IMR-90 (cell line): Measurements from ENCODE around the gene ZNF71. TPM values are rescaled to one million over a fixed set of nuclear protein-coding genes. Genes with fewer than 3 reads are reported as not detected.

ENCODE experiments used
- ATAC-seq: fragments of 200-7000 bp; cut with Tn5 transposase; 2 replicates; pipeline ENCODE4 v1.9.1; 2020; ENCODE audit warnings: low read depth, mild to moderate bottlenecking, moderate library complexity
- BruUV-seq: library from RNA; stranded (reverse); fragments of 400-500 nt; replicated peaks from 2 replicates; lab custom pipeline; 2021; lab: Mats Ljungman, UMichigan
- CTCF ChIA-PET: fragments of 300-600 bp; formaldehyde crosslinking; extraction: SDS; loops from one replicate; lab custom pipeline; 2021; ENCODE audit warnings: antibody characterized with exemption; lab: Yijun Ruan, JAX
- POLR2A ChIA-PET: fragments of 300-600 bp; sonication (Branson Sonifier 250); formaldehyde crosslinking; loops from one replicate; lab custom pipeline; 2022; ENCODE audit warnings: antibody characterized with exemption; ENCODE audit not compliant: unreplicated experiment; lab: Charles Lee
- DNase-seq: peaks from one replicate; pipeline ENCODE4 v3.0.0; 2013
- H2AFZ ChIP-seq: replicated peaks from 2 replicates; pipeline ENCODE3; 2013; ENCODE audit warnings: low read length, mild to moderate bottlenecking; ENCODE audit not compliant: poor library complexity
- H2AK5ac ChIP-seq: 2 replicates; pipeline ENCODE4 v1.6.1; 2013; ENCODE audit warnings: low read depth, low read length, inconsistent platforms
- H2AK9ac ChIP-seq: replicated peaks from 2 replicates; pipeline ENCODE3; 2013; ENCODE audit warnings: mild to moderate bottlenecking, low read depth, low read length, moderate library complexity; ENCODE audit not compliant: poor library complexity
- H2BK120ac ChIP-seq: 2 replicates; pipeline ENCODE4 v1.6.1; 2013; ENCODE audit warnings: low read depth, low read length, inconsistent platforms
- H2BK15ac ChIP-seq: 3 replicates; pipeline ENCODE4 v1.6.1; 2013; ENCODE audit warnings: low read depth, low read length, inconsistent platforms
- H2BK20ac ChIP-seq: 2 replicates; pipeline ENCODE4 v1.6.1; 2013; ENCODE audit warnings: low read depth, mild to moderate bottlenecking, inconsistent platforms, low read length, moderate library complexity
- H2BK5ac ChIP-seq: 2 replicates; pipeline ENCODE4 v1.6.1; 2013; ENCODE audit warnings: mild to moderate bottlenecking, low read depth, low read length, inconsistent platforms; ENCODE audit not compliant: poor library complexity, severe bottlenecking
- H3K14ac ChIP-seq: replicated peaks from 2 replicates; pipeline ENCODE4 v1.6.1; 2013; ENCODE audit warnings: low read depth, low read length, inconsistent platforms
- H3K18ac ChIP-seq: 2 replicates; pipeline ENCODE4 v1.6.1; 2013; ENCODE audit warnings: low read depth, low read length, control low read depth
- H3K23ac ChIP-seq: 2 replicates; pipeline ENCODE4 v1.6.1; 2013; ENCODE audit warnings: low read depth, low read length, inconsistent platforms
- H3K27ac ChIP-seq: 2 replicates; pipeline ENCODE4 v1.5.1; 2013; ENCODE audit warnings: mild to moderate bottlenecking, control low read depth, low read length; ENCODE audit not compliant: insufficient read depth
- H3K27me3 ChIP-seq: 2 replicates; pipeline ENCODE4 v1.6.1; 2013; ENCODE audit warnings: low read length; ENCODE audit not compliant: control insufficient read depth, insufficient read depth
- H3K36me3 ChIP-seq: 2 replicates; pipeline ENCODE4 v1.6.1; 2013; ENCODE audit warnings: low read length, mixed read lengths; ENCODE audit not compliant: control insufficient read depth, insufficient read depth
- H3K4ac ChIP-seq: 2 replicates; pipeline ENCODE4 v1.6.1; 2013; ENCODE audit warnings: low read depth, low read length, inconsistent platforms
- H3K4me1 ChIP-seq: 2 replicates; pipeline ENCODE4 v1.6.1; 2013; ENCODE audit warnings: low read length, mixed read lengths; ENCODE audit not compliant: control insufficient read depth, insufficient read depth
- H3K4me2 ChIP-seq: 2 replicates; pipeline ENCODE4 v1.6.1; 2013; ENCODE audit warnings: low read depth, mild to moderate bottlenecking, control low read depth, low read length, moderate library complexity
- H3K4me3 ChIP-seq: 2 replicates; pipeline ENCODE4 v1.5.1; 2013; ENCODE audit warnings: low read depth, mild to moderate bottlenecking, control low read depth, low read length, moderate library complexity; ENCODE audit not compliant: insufficient read depth
- H3K56ac ChIP-seq: 2 replicates; pipeline ENCODE4 v1.6.1; 2013; ENCODE audit warnings: low read length, inconsistent platforms; ENCODE audit not compliant: insufficient read depth; ENCODE audit errors: extremely low read depth
- H3K79me1 ChIP-seq, 2 experiments: 2 replicates each; pipeline ENCODE4 v1.6.1; 2013; ENCODE audit warnings: low read length in 2 of 2, inconsistent platforms in 1 of 2, low read depth in 1 of 2
- H3K9ac ChIP-seq: 2 replicates; pipeline ENCODE4 v1.6.1; 2013; ENCODE audit warnings: low read depth, low read length, control low read depth
- H3K9me1 ChIP-seq: 2 replicates; pipeline ENCODE4 v1.6.1; 2013; ENCODE audit warnings: low read length, inconsistent platforms; ENCODE audit not compliant: insufficient read depth
- H3K9me3 ChIP-seq: 2 replicates; pipeline ENCODE4 v1.6.1; 2013; ENCODE audit warnings: low read length; ENCODE audit not compliant: control insufficient read depth, insufficient read depth
- H4K20me1 ChIP-seq: 2 replicates; pipeline ENCODE4 v1.6.1; 2013; ENCODE audit warnings: low read length, inconsistent platforms; ENCODE audit not compliant: insufficient read depth
- H4K5ac ChIP-seq: 2 replicates; pipeline ENCODE4 v1.6.1; 2013; ENCODE audit warnings: mild to moderate bottlenecking, low read depth, low read length, control low read depth
- H4K8ac ChIP-seq, 2 experiments: 2 replicates each; pipeline ENCODE4 v1.6.1; 2013; ENCODE audit warnings: low read depth in 2 of 2, low read length in 2 of 2, control low read depth in 1 of 2, inconsistent platforms in 1 of 2
- H4K91ac ChIP-seq: 2 replicates; pipeline ENCODE4 v1.6.1; 2013; ENCODE audit warnings: low read depth, low read length, inconsistent platforms; ENCODE audit not compliant: insufficient read depth
- BHLHE40 ChIP-seq: fragments of 150-350 bp; IDR thresholded peaks from 2 replicates; pipeline ENCODE4 v1.6.1; 2016; ENCODE audit warnings: mild to moderate bottlenecking, low read depth, low read length
- CEBPB ChIP-seq: IDR thresholded peaks from 2 replicates; pipeline ENCODE4 v1.6.1; 2012; ENCODE audit warnings: low read depth, low read length, improper control_type of control experiment
- CHD1 ChIP-seq: IDR thresholded peaks from 2 replicates; pipeline ENCODE4 v1.6.1; 2012; ENCODE audit warnings: low read depth, low read length, improper control_type of control experiment
- FOS ChIP-seq: fragments of 150-350 bp; IDR thresholded peaks from 2 replicates; pipeline ENCODE4 v1.6.1; 2016; ENCODE audit warnings: low read depth, low read length
- MAFK ChIP-seq: IDR thresholded peaks from 2 replicates; pipeline ENCODE4 v1.6.1; 2012; ENCODE audit warnings: low read depth, low read length, improper control_type of control experiment
- MAZ ChIP-seq: IDR thresholded peaks from 2 replicates; pipeline ENCODE4 v1.6.1; 2012; ENCODE audit warnings: low read depth, mild to moderate bottlenecking, low read length, improper control_type of control experiment, moderate library complexity, borderline replicate concordance
- MXI1 ChIP-seq: IDR thresholded peaks from 2 replicates; pipeline ENCODE4 v1.6.1; 2012; ENCODE audit warnings: low read depth, mild to moderate bottlenecking, low read length, moderate library complexity, borderline replicate concordance
- NFE2L2 ChIP-seq: fragments of 150-350 bp; IDR thresholded peaks from 2 replicates; pipeline ENCODE4 v1.6.1; 2016; ENCODE audit warnings: low read depth, mild to moderate bottlenecking, low read length
- POLR2A ChIP-seq: IDR thresholded peaks from 2 replicates; pipeline ENCODE4 v1.6.1; 2012; ENCODE audit warnings: mild to moderate bottlenecking, low read depth, low read length
- RAD21 ChIP-seq: IDR thresholded peaks from 2 replicates; pipeline ENCODE4 v1.6.1; 2012; ENCODE audit warnings: low read length, improper control_type of control experiment
- RCOR1 ChIP-seq: IDR thresholded peaks from 2 replicates; pipeline ENCODE4 v1.6.1; 2012; ENCODE audit warnings: mild to moderate bottlenecking, low read length, improper control_type of control experiment; ENCODE audit not compliant: insufficient replicate concordance
- RFX5 ChIP-seq: IDR thresholded peaks from 2 replicates; pipeline ENCODE4 v1.8.0; 2012; ENCODE audit warnings: low read depth, mild to moderate bottlenecking, low read length, moderate library complexity
- SMC3 ChIP-seq: fragments of 150-350 bp; IDR thresholded peaks from 2 replicates; pipeline ENCODE4 v1.6.1; 2016; ENCODE audit warnings: low read depth, mild to moderate bottlenecking, antibody characterized with exemption, low read length, moderate library complexity
- WGBS, 2 experiments: methylation state at CpG; one replicate each; pipeline versions ENCODE4 v1.1.5 to v1.1.7; 2013; ENCODE audit warnings: missing lambda C conversion rate in 2 of 2; ENCODE audit not compliant: insufficient read length in 1 of 2; ENCODE audit errors: extremely low coverage in 2 of 2; 5-methylcytosine and 5-hydroxymethylcytosine counted together
- dilution Hi-C: fragments of 300-500 bp; cut with HindIII; formaldehyde crosslinking; loops from one replicate; pipeline ENCODE4 v1.14.3; 2018; ENCODE audit warnings: low sequenced_read_pairs; ENCODE audit not compliant: unreplicated experiment
- in situ Hi-C: fragments of 300-500 bp; cut with MboI; formaldehyde crosslinking; loops from 3 replicates; pipeline ENCODE4 v1.14.3; 2019; ENCODE audit warnings: low sequenced_read_pairs, inconsistent platforms, mixed read lengths
- intact Hi-C: fragments of 100-400 bp; cut with micrococcal nuclease; formaldehyde crosslinking; loops from 2 replicates; pipeline ENCODE4 v1.10.0; 2022
- polyA plus RNA-seq, 3 experiments: library from polyadenylated mRNA; depleted of rRNA; stranded (reverse); fragments of >200 nt; gene quantifications; 2 replicates each; pipeline ENCODE4 v1.2.3, GENCODE V29; 2012; ENCODE audit warnings: low replicate concordance in 1 of 3
- total RNA-seq: library from RNA; depleted of rRNA; stranded (reverse); fragments of >200 nt; gene quantifications from 2 replicates; pipeline ENCODE4 v1.2.3, GENCODE V29; 2012
- TF ChIP-seq, protein P1 (sequence below): fragments of 150-350 bp; IDR thresholded peaks from 2 replicates; pipeline ENCODE4 v1.6.1; 2017; ENCODE audit warnings: mild to moderate bottlenecking, antibody characterized with exemption, low read length, low read depth

ZNF71 gene
- total and polyA plus RNA-seq, 2 of the 4 experiments (the other 2 are of a cell fraction) = 7.9 to 9.3 TPM

DNA sequence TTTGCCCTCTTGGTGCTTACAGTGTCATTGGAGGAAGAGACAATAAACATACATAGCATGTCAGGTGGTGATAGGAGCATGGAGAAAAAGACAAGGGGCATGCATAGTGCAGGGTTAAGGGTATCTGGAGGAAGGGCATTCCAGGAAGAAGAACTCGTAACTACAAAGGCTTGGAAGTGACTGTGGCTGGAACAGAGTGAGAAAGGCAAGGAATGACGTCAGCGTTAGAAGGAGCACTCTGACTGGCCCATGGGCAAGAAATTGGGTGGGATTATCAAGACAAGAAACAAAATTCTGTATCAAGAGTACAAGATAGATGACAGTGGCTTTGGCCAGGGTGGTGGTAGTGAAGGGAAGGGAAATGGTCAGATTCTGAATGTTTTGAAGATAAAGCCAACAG is 59.0 kb downstream of the ZNF71 start:
- Histone ChIP-seq H3K18ac (no peak overlapping the region), H2AK5ac (no peak overlapping the region), H3K79me1 (no peaks in the 10 kb centered on the region), H3K27me3 (no peaks in the 10 kb centered on the region), H2BK20ac (no peak overlapping the region), H3K4me3 (no peak overlapping the region), H2BK120ac (no peak overlapping the region), H4K8ac (no peak overlapping the region), H4K91ac (no peak overlapping the region), H3K36me3 (no peaks in the 10 kb centered on the region), H3K4ac (no peak overlapping the region), H3K56ac (no peak overlapping the region), H3K4me1 (no peaks in the 10 kb centered on the region), H3K9me1 (no peaks in the 10 kb centered on the region), H2AFZ (no peak overlapping the region), H3K14ac (no peak overlapping the region), H3K4me2 (no peak overlapping the region), H3K27ac (no peak overlapping the region), H3K9ac (no peak overlapping the region), H4K5ac (no peak overlapping the region), H2AK9ac (no peak overlapping the region), H2BK15ac (no peak overlapping the region), H4K20me1 (no peaks in the 10 kb centered on the region), H2BK5ac (no peak overlapping the region), H3K23ac (no peak overlapping the region), H3K9me3 (peaks cover 28% of the 10 kb centered on the region)
- in situ Hi-C loops = no loop called here
- ATAC-seq (no peak), DNase-seq (no peak)
- CTCF ChIA-PET = no interaction called here
- no TSS peak for BruUV-seq
- POLR2A ChIA-PET = no interaction called here
- intact Hi-C loops = no loop called here
- TF ChIP-seq BHLHE40 = no peak
- TF ChIP-seq, protein P1, sequence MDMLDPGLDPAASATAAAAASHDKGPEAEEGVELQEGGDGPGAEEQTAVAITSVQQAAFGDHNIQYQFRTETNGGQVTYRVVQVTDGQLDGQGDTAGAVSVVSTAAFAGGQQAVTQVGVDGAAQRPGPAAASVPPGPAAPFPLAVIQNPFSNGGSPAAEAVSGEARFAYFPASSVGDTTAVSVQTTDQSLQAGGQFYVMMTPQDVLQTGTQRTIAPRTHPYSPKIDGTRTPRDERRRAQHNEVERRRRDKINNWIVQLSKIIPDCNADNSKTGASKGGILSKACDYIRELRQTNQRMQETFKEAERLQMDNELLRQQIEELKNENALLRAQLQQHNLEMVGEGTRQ = no peak
- no peak for TF ChIP-seq MAZ
- no peak for TF ChIP-seq POLR2A
- no peak for TF ChIP-seq NFE2L2
- no peak for TF ChIP-seq CEBPB
- TF ChIP-seq RCOR1 = no peak
- TF ChIP-seq CHD1 = no peak
- TF ChIP-seq MAFK = no peak
- TF ChIP-seq MXI1 = no peak
- TF ChIP-seq FOS = no peak
- TF ChIP-seq RAD21 = no peak
- TF ChIP-seq RFX5 = no peak
- no peak for TF ChIP-seq SMC3
- WGBS, 2 experiments = 40% methylated on average over 3 of the region's 3 CpGs; no CpG with 5 or more reads in 1 of the 2 experiments
- dilution Hi-C loops = no loop called here
